Heart left ventricle (tissue), 16 donors: ENCODE data around the gene ZNF804A. TPM values are rescaled to one million over a fixed set of nuclear protein-coding genes. Genes with fewer than 3 reads are reported as not detected.

ENCODE experiments used
- ATAC-seq, 4 donors: fragments of 200-7000 bp; cut with Tn5 transposase; one replicate each; pipeline ENCODE4 v1.9.1; 2020 to 2022; ENCODE audit warnings: moderate library complexity in 4 of 4, mild to moderate bottlenecking in 3 of 4, moderate number of reproducible peaks in 1 of 4
- DNase-seq, 5 donors: peaks; one replicate each; pipeline ENCODE4 v3.0.0-alpha.2; 2020
- H3K27ac ChIP-seq, 12 donors: fragments of 200-600 bp; sonication (generic) in 4 of 12; one replicate each; pipeline versions ENCODE4 v1.5.0 to v1.8.0; 2016 to 2022; ENCODE audit warnings: mild to moderate bottlenecking in 2 of 12
- H3K27me3 ChIP-seq, 9 donors: fragments of 200-600 bp; sonication (generic) in 2 of 9; one replicate each; pipeline versions ENCODE4 v1.5.1 to v1.8.0; 2016 to 2022; ENCODE audit warnings: mild to moderate bottlenecking in 3 of 9
- H3K36me3 ChIP-seq, 9 donors: fragments of 200-600 bp; sonication (generic) in 2 of 9; one replicate each; pipeline versions ENCODE4 v1.5.0 to v1.8.0; 2018 to 2022; ENCODE audit warnings: mild to moderate bottlenecking in 2 of 9
- H3K4me1 ChIP-seq, 12 donors: fragments of 200-600 bp; sonication (generic) in 4 of 12; one replicate each; pipeline versions ENCODE4 v1.5.0 to v1.8.0; 2016 to 2022; ENCODE audit warnings: mild to moderate bottlenecking in 3 of 12
- H3K4me3 ChIP-seq, 12 donors: fragments of 200-600 bp; sonication (generic) in 4 of 12; one replicate each; pipeline versions ENCODE4 v1.5.0 to v1.8.0; 2017 to 2022; ENCODE audit warnings: mild to moderate bottlenecking in 9 of 12, moderate library complexity in 4 of 12
- H3K9me3 ChIP-seq, 12 donors: fragments of 200-600 bp; sonication (generic) in 4 of 12; one replicate each; pipeline versions ENCODE4 v1.5.0 to v1.8.0; 2016 to 2022; ENCODE audit warnings: mild to moderate bottlenecking in 1 of 12
- CTCF ChIP-seq, 12 donors: fragments of 200-600 bp; sonication (generic) in 4 of 12; IDR thresholded peaks; one replicate each; pipeline versions ENCODE4 v1.5.0 to v1.8.0; 2018 to 2022; ENCODE audit warnings: antibody characterized with exemption in 12 of 12, mild to moderate bottlenecking in 5 of 12
- POLR2A ChIP-seq, 2 donors: fragments of 450-650 bp; IDR thresholded peaks; one replicate each; pipeline ENCODE4 v1.6.1; 2017; ENCODE audit warnings: antibody characterized with exemption in 2 of 2, mild to moderate bottlenecking in 2 of 2, moderate library complexity in 2 of 2
- WGBS, 4 donors: extraction: QIAGEN DNeasy Blood & Tissue Kit in 2 of 4; methylation state at CpG; one replicate each; pipeline versions ENCODE4 v1.1.5 to v1.1.7; 2013 to 2018; 5-methylcytosine and 5-hydroxymethylcytosine counted together
- intact Hi-C, 10 donors: fragments of 100-400 bp; cut with DNase I; formaldehyde crosslinking; loops; one replicate each; pipeline versions ENCODE4 v1.11.1 to v1.14.2; 2022
- polyA plus RNA-seq, 2 donors: library from polyadenylated mRNA; stranded (reverse); fragments of 200-250 nt; gene quantifications; one replicate each; pipeline ENCODE4 v1.2.3, GENCODE V29; 2013
- total RNA-seq, 9 donors: library from RNA; depleted of rRNA in 2 of 9; stranded (reverse); fragments of >200 nt in 2 of 9; fragmentation: NEBNext Ultra II Directional in 3 of 9; extraction: Animal tissue kit (Norgen Biotek cat#: 25700) in 3 of 9; gene quantifications; one replicate each; pipeline versions ENCODE4 v1.1.0 to v1.2.4, GENCODE V29; 2016 to 2023
- donor health status: ischemic (EF 13 %, LVEDD 7.1; RV severe dilation, severe dysfunction).
- donor health status: healthy with polysubstance abuse.
- donor health status: DM: no; HTN: yes; CAD: no.
- donor health status: DM: no; HTN: no; CAD: no.
- donor health status: ischemic (EF 25% LVEDD 6.9; RV normal size, moderate dysfunction).
- donor health status: ischemic (EF 25% LVEDD 5.7; RV mildly dilated, moderate dysfunction).
- donor health status: healthy.
- donor health status: DM: yes; HTN: yes; CAD: no.
- donor health status: ischemic (EF 35%, LVEDD 5.7; RV mildly dilated, moderate dysfunction).
- donor health status: nonischemic (EF 11% LVEDD 7.7; RV severe dilation, severe dysfunction).
- donor health status: DM: yes; HTN: yes; CAD: no.
- donor health status: PGD.
- donor health status: ischemic (EF 29% LVEDD 5.4; RV normal size, mild dysfunction).
- donor health status: nonischemic (EF 23%, LVEDD 6.1; RV moderate dilation, normal function).

The ZNF804A gene
- total and polyA plus RNA-seq, 11 donors, result 0.06 to 0.08 TPM; not detected in 9

DNA sequence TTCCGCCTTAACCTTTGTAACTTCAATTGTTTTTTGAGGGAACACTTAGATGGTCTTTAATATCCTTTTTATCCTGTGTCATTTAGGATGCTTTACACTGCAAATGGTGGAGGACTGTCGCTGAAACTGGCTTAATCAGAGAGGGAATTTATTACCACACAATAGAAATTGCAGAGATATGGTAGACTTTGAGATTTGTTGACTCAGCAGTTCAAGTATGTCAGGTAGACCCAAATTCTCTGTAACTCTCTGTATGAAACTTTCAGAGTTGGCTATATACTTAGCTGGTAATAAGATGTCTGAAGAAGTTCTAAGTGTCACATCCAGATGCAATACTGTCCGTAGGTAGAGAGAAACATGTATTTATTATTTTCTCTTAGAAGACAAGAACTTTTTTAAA lies 100.1 kb downstream of the ZNF804A start:
- Histone ChIP-seq H3K9me3 (no peaks in the 10 kb centered on the region), H3K36me3 (no peaks in the 10 kb centered on the region), H3K27me3 (no peaks in the 10 kb centered on the region), H3K27ac (no peak overlapping the region), H3K4me3 (no peak overlapping the region), H3K4me1 (no peaks in the 10 kb centered on the region)
- ATAC-seq (no peak), DNase-seq (no peak)
- intact Hi-C loops, result no loop called here
- 73 to 93% (median 85%) methylated on average over 3 of the region's 3 CpGs for WGBS, 4 donors
- TF ChIP-seq POLR2A (IDR thresholded peaks at IDR 0.05) (no peak), CTCF (IDR thresholded peaks at IDR 0.05) (no peak)

- no peaks in the 10 kb centered on the region for H3K27me3 ChIP-seq
- no peak for ATAC-seq
- intact Hi-C loops, result no loop called here
- H3K36me3 ChIP-seq, result no peaks in the 10 kb centered on the region
- peaks cover 0 to 3% (median 0%) of the 10 kb centered on the region in 12 donors for H3K9me3 ChIP-seq
- DNase-seq, result no peak
- TF ChIP-seq CTCF (IDR thresholded peaks at IDR 0.05) (no peak), POLR2A (IDR thresholded peaks at IDR 0.05) (no peak)
- H3K4me1 ChIP-seq, result no peaks in the 10 kb centered on the region
- 79 to 81% (median 80%) methylated on average over 6 of the region's 6 CpGs for WGBS, 4 donors
- H3K4me3 ChIP-seq, result no peak overlapping the region
- no peak overlapping the region for H3K27ac ChIP-seq
These were observed 123.6 kb downstream of the ZNF804A start for GRCh38 chr2:184721881-184722280.

- no peak for DNase-seq
- ATAC-seq, result no peak
- H3K4me1 ChIP-seq, result no peaks in the 10 kb centered on the region
- H3K36me3 ChIP-seq, result no peaks in the 10 kb centered on the region
- no peak overlapping the region for H3K4me3 ChIP-seq
- intact Hi-C loops, result no loop called here
- H3K27ac ChIP-seq, result no peak overlapping the region
- no peaks in the 10 kb centered on the region for H3K27me3 ChIP-seq
- no peak for TF ChIP-seq POLR2A (IDR thresholded peaks at IDR 0.05)
- no peak for TF ChIP-seq CTCF (IDR thresholded peaks at IDR 0.05)
- no peaks in the 10 kb centered on the region for H3K9me3 ChIP-seq
- 56 to 66% (median 59%) methylated on average over 3 of the region's 3 CpGs for WGBS, 4 donors
These were observed 129.5 kb downstream of the ZNF804A start for GRCh38 chr2:184727813-184728212.

DNA sequence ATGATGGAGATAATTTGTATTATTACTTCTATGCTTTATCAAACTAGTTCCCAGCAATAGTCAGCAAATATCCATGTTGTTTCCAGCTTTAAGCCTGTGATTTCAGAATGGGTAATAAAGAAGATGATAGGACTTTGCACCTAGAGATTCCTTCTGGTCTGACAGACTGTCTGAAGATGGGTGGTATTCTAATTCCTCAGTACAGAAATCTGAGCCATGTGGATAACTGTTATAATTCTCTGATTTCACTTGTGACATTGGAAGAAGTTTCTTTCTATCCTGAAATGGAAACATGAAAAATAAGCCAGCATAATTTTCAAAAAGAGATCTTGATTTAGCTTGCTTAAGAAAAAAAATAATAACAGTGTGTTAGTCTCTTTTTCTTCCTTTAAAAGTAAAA lies 130.1 kb downstream of the ZNF804A start:
- Histone ChIP-seq H3K4me1 (no peaks in the 10 kb centered on the region), H3K4me3 (no peak overlapping the region), H3K9me3 (no peaks in the 10 kb centered on the region), H3K36me3 (no peaks in the 10 kb centered on the region), H3K27ac (no peak overlapping the region), H3K27me3 (no peaks in the 10 kb centered on the region)
- TF ChIP-seq CTCF (IDR thresholded peaks at IDR 0.05), result no peak
- no peak for TF ChIP-seq POLR2A (IDR thresholded peaks at IDR 0.05)
- DNase-seq (no peak), ATAC-seq (no peak)
- intact Hi-C loops, result no loop called here
